Kidney epithelial cell (primary cell): ENCODE data around the gene PURB. TPM values are rescaled to one million over a fixed set of nuclear protein-coding genes. Genes with fewer than 3 reads are reported as not detected.

Experiments
- DNase-seq: peaks from one replicate; pipeline ENCODE4 v3.0.0-alpha.2; 2010; ENCODE audit warnings: low read depth
- H3K27me3 ChIP-seq: 2 replicates; pipeline ENCODE4 v1.6.0; 2011; ENCODE audit warnings: low read length; ENCODE audit not compliant: control insufficient read depth, insufficient read depth
- H3K36me3 ChIP-seq: 2 replicates; pipeline ENCODE4 v1.5.1; 2011; ENCODE audit warnings: low read length; ENCODE audit not compliant: control insufficient read depth, insufficient read depth
- H3K4me3 ChIP-seq: 2 replicates; pipeline ENCODE4 v1.5.1; 2011; ENCODE audit warnings: low read depth, mild to moderate bottlenecking, control low read depth, low read length
- CTCF ChIP-seq: IDR thresholded peaks from 2 replicates; pipeline ENCODE4 v1.5.1; 2011; ENCODE audit warnings: mild to moderate bottlenecking, moderate library complexity, low read length, control low read depth, inconsistent platforms; ENCODE audit not compliant: insufficient read depth, poor library complexity, severe bottlenecking
- total RNA-seq: library from RNA; depleted of rRNA; stranded (reverse); fragments of >200 nt; gene quantifications from 2 replicates; pipeline ENCODE4 v1.2.3, GENCODE V29; 2015

The PURB gene
- total RNA-seq, 1 donor from 2014 or later = 19.8 TPM

GRCh38 chr7:44887293-44887692 is 2.0 kb upstream of the PURB start:
- Histone ChIP-seq H3K27me3 (no peaks in the 10 kb centered on the region), H3K4me3 (no peak overlapping the region), H3K36me3 (peaks cover 2% of the 10 kb centered on the region)
- no peak for DNase-seq
- TF ChIP-seq CTCF = no peak

GRCh38 chr7:44884621-44885393 is 523 bp downstream of the PURB start:
- H3K4me3 ChIP-seq = peak overlapping the region; percentile 72
- no peaks in the 10 kb centered on the region for H3K27me3 ChIP-seq
- TF ChIP-seq CTCF = no peak
- DNase-seq = no peak
- peaks cover 2% of the 10 kb centered on the region for H3K36me3 ChIP-seq

- TF ChIP-seq CTCF = no peak
- DNase-seq = no peak
- H3K4me3 ChIP-seq = peak overlapping the region; percentile 72
- H3K27me3 ChIP-seq = no peaks in the 10 kb centered on the region
- peaks cover 2% of the 10 kb centered on the region for H3K36me3 ChIP-seq
Observed at GRCh38 chr7:44883961-44884620, 1.2 kb downstream of the PURB start.

GRCh38 chr7:44882899-44883298 is 2.4 kb downstream of the PURB start:
- no peaks in the 10 kb centered on the region for H3K27me3 ChIP-seq
- peaks cover 2% of the 10 kb centered on the region for H3K36me3 ChIP-seq
- no peak for TF ChIP-seq CTCF
- no peak for DNase-seq
- H3K4me3 ChIP-seq = peak overlapping the region; percentile 30

GRCh38 chr7:44881610-44882009 is 3.7 kb downstream of the PURB start:
- no peaks in the 10 kb centered on the region for H3K27me3 ChIP-seq
- no peak for TF ChIP-seq CTCF
- H3K36me3 ChIP-seq = peaks cover 2% of the 10 kb centered on the region
- peak overlapping the region; percentile 21 for H3K4me3 ChIP-seq
- DNase-seq = no peak
